ENCODE data around the gene ANK3.

DNA sequence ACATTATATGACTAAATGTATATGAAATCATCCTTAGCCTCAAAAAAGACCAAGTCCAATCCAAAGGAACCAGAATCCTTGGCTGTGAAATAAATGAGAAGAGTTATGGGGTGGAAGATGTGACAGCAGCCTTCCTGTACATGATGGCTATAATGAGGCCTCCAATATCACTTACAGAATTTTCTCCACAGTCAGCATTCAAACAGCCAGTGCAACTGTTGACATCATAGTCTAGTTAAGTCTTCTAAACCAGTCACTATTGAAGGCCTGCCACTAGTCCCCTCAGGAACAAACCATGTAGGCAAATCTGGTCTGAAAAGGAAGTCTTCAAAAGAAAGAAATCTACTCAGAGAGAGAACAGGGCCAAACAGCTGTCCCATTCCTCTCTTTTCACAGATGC lies 263.8 kb downstream of the ANK3 start:
- TF ChIP-seq, protein P1, sequence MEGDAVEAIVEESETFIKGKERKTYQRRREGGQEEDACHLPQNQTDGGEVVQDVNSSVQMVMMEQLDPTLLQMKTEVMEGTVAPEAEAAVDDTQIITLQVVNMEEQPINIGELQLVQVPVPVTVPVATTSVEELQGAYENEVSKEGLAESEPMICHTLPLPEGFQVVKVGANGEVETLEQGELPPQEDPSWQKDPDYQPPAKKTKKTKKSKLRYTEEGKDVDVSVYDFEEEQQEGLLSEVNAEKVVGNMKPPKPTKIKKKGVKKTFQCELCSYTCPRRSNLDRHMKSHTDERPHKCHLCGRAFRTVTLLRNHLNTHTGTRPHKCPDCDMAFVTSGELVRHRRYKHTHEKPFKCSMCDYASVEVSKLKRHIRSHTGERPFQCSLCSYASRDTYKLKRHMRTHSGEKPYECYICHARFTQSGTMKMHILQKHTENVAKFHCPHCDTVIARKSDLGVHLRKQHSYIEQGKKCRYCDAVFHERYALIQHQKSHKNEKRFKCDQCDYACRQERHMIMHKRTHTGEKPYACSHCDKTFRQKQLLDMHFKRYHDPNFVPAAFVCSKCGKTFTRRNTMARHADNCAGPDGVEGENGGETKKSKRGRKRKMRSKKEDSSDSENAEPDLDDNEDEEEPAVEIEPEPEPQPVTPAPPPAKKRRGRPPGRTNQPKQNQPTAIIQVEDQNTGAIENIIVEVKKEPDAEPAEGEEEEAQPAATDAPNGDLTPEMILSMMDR (IDR thresholded peaks at IDR 0.05 in 2 of 3, conservative IDR thresholded peaks at IDR 0.05 in 1 of 3; ENCODE audit: borderline replicate concordance in 1 of 3, insufficient read depth in 1 of 3, low read depth in 2 of 3, low read length in 2 of 3) = no peak
- TF ChIP-seq EZH2 (IDR thresholded peaks at IDR 0.05) (no peak), POLR2AphosphoS5 (IDR thresholded peaks at IDR 0.05; ENCODE audit: low read depth, low read length) (no peak), RAD21 (IDR thresholded peaks at IDR 0.05; ENCODE audit: low read depth) (no peak), ZNF274 (IDR thresholded peaks at IDR 0.05; ENCODE audit: low read depth, low read length) (no peak), SP1 (IDR thresholded peaks at IDR 0.05; ENCODE audit: low read depth) (no peak), POLR2A (IDR thresholded peaks at IDR 0.05; ENCODE audit: borderline replicate concordance, extremely low read depth, insufficient read depth, insufficient read length) (no peak), EZH2phosphoT487 (IDR thresholded peaks at IDR 0.05; ENCODE audit: borderline replicate concordance) (no peak), SIN3A (IDR thresholded peaks at IDR 0.05; ENCODE audit: low read depth) (no peak)
- TF ChIP-seq, protein P2, sequence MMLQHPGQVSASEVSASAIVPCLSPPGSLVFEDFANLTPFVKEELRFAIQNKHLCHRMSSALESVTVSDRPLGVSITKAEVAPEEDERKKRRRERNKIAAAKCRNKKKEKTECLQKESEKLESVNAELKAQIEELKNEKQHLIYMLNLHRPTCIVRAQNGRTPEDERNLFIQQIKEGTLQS (IDR thresholded peaks at IDR 0.05) = no peak
- TF ChIP-seq, protein P3, sequence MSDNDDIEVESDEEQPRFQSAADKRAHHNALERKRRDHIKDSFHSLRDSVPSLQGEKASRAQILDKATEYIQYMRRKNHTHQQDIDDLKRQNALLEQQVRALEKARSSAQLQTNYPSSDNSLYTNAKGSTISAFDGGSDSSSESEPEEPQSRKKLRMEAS (IDR thresholded peaks at IDR 0.05) = no peak
- TF ChIP-seq, protein P4, sequence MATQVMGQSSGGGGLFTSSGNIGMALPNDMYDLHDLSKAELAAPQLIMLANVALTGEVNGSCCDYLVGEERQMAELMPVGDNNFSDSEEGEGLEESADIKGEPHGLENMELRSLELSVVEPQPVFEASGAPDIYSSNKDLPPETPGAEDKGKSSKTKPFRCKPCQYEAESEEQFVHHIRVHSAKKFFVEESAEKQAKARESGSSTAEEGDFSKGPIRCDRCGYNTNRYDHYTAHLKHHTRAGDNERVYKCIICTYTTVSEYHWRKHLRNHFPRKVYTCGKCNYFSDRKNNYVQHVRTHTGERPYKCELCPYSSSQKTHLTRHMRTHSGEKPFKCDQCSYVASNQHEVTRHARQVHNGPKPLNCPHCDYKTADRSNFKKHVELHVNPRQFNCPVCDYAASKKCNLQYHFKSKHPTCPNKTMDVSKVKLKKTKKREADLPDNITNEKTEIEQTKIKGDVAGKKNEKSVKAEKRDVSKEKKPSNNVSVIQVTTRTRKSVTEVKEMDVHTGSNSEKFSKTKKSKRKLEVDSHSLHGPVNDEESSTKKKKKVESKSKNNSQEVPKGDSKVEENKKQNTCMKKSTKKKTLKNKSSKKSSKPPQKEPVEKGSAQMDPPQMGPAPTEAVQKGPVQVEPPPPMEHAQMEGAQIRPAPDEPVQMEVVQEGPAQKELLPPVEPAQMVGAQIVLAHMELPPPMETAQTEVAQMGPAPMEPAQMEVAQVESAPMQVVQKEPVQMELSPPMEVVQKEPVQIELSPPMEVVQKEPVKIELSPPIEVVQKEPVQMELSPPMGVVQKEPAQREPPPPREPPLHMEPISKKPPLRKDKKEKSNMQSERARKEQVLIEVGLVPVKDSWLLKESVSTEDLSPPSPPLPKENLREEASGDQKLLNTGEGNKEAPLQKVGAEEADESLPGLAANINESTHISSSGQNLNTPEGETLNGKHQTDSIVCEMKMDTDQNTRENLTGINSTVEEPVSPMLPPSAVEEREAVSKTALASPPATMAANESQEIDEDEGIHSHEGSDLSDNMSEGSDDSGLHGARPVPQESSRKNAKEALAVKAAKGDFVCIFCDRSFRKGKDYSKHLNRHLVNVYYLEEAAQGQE (IDR thresholded peaks at IDR 0.05; ENCODE audit: low read depth) = no peak
- TF ChIP-seq, protein P5, sequence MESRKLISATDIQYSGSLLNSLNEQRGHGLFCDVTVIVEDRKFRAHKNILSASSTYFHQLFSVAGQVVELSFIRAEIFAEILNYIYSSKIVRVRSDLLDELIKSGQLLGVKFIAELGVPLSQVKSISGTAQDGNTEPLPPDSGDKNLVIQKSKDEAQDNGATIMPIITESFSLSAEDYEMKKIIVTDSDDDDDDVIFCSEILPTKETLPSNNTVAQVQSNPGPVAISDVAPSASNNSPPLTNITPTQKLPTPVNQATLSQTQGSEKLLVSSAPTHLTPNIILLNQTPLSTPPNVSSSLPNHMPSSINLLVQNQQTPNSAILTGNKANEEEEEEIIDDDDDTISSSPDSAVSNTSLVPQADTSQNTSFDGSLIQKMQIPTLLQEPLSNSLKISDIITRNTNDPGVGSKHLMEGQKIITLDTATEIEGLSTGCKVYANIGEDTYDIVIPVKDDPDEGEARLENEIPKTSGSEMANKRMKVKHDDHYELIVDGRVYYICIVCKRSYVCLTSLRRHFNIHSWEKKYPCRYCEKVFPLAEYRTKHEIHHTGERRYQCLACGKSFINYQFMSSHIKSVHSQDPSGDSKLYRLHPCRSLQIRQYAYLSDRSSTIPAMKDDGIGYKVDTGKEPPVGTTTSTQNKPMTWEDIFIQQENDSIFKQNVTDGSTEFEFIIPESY (IDR thresholded peaks at IDR 0.05; ENCODE audit: extremely low read depth, insufficient replicate concordance, low read length) = no peak
